ENCODE data around the gene CFAP157. TPM values are rescaled to one million over a fixed set of nuclear protein-coding genes. Genes with fewer than 3 reads are reported as not detected.

Gene CFAP157
- total RNA-seq, 1 experiment from 2014 or later, result 0.68 TPM

GRCh38 chr9:127724012-127724411 lies 17.2 kb downstream of the CFAP157 start:
- H3K27ac ChIP-seq, result no peak overlapping the region
- no peak for DNase-seq
- peaks cover 16% of the 10 kb centered on the region for H3K4me1 ChIP-seq (replicated peaks; ENCODE audit: insufficient read depth)
- POLR2A ChIA-PET (ENCODE audit: unreplicated experiment), result no interaction called here
- H3K9me3 ChIP-seq (ENCODE audit: insufficient read depth, low read depth), result no peaks in the 10 kb centered on the region
- peaks cover 27% of the 10 kb centered on the region for H3F3A ChIP-seq (ENCODE audit: insufficient read depth, low read depth)
- no peaks in the 10 kb centered on the region for H3K79me2 ChIP-seq (ENCODE audit: low read depth)
- H3K9me2 ChIP-seq (ENCODE audit: insufficient read depth), result no peaks in the 10 kb centered on the region
- no TSS peak for BruUV-seq (replicated peaks)
- intact Hi-C loops (cut with micrococcal nuclease; ENCODE audit: unreplicated experiment), result loop anchor here (5.0 to 10.0 kb wide), 2 partner anchors 112 to 499 kb away; partner anchors contain the start of gene STXBP1
- no peaks in the 10 kb centered on the region for H4K20me1 ChIP-seq (ENCODE audit: insufficient read depth)
- H3K36me3 ChIP-seq (ENCODE audit: low read depth), result no peaks in the 10 kb centered on the region
- H3K27me3 ChIP-seq (ENCODE audit: insufficient read depth, low read depth), result no peaks in the 10 kb centered on the region
- H3K4me3 ChIP-seq, result no peak overlapping the region
- TF ChIP-seq, protein P1, sequence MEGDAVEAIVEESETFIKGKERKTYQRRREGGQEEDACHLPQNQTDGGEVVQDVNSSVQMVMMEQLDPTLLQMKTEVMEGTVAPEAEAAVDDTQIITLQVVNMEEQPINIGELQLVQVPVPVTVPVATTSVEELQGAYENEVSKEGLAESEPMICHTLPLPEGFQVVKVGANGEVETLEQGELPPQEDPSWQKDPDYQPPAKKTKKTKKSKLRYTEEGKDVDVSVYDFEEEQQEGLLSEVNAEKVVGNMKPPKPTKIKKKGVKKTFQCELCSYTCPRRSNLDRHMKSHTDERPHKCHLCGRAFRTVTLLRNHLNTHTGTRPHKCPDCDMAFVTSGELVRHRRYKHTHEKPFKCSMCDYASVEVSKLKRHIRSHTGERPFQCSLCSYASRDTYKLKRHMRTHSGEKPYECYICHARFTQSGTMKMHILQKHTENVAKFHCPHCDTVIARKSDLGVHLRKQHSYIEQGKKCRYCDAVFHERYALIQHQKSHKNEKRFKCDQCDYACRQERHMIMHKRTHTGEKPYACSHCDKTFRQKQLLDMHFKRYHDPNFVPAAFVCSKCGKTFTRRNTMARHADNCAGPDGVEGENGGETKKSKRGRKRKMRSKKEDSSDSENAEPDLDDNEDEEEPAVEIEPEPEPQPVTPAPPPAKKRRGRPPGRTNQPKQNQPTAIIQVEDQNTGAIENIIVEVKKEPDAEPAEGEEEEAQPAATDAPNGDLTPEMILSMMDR (conservative IDR thresholded peaks at IDR 0.05), result no peak
- TF ChIP-seq EZH2 (IDR thresholded peaks at IDR 0.05; ENCODE audit: low read depth), result no peak
- CTCF ChIA-PET, result interaction anchor here (0.6 kb wide), 1 partner anchor 199 kb away, joined by 3 read pairs; no protein-coding TSS in a partner anchor
- no peak overlapping the region for H3K4me2 ChIP-seq
- no peak overlapping the region for H2AFZ ChIP-seq

DNA sequence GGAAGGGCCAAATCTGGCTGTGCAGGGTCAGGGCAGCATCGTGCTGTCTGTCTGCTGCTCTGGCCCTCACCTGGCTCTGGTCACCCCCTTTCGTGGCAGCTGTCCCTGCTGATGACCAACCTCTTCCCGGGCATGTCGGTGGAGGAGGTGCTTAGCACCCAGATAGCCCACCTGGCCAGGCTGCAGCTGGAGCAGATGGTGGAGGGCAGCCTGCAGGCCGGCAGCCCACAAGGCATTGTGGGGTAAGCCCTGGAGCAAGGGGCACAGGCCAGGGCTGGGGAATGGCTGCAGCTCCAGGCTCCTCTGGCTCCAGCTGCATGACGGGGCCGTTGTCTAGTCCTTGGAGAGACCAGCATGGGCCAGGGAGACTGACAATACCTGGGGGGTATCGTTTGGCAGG lies 20.1 kb downstream of the CFAP157 start:
- H3K27ac ChIP-seq, result no peak overlapping the region
- TF ChIP-seq, protein P1 (conservative IDR thresholded peaks at IDR 0.05), result no peak
- TF ChIP-seq EZH2 (IDR thresholded peaks at IDR 0.05; ENCODE audit: low read depth), result no peak
- no peak overlapping the region for H3K4me3 ChIP-seq
- no peaks in the 10 kb centered on the region for H3K9me3 ChIP-seq (ENCODE audit: insufficient read depth, low read depth)
- no peak overlapping the region for H3K4me2 ChIP-seq
- no peak overlapping the region for H2AFZ ChIP-seq
- H3K79me2 ChIP-seq (ENCODE audit: low read depth), result no peaks in the 10 kb centered on the region
- no peaks in the 10 kb centered on the region for H3K27me3 ChIP-seq (ENCODE audit: insufficient read depth, low read depth)
- DNase-seq, result no peak
- no peaks in the 10 kb centered on the region for H4K20me1 ChIP-seq (ENCODE audit: insufficient read depth)
- no peaks in the 10 kb centered on the region for H3K9me2 ChIP-seq (ENCODE audit: insufficient read depth)
- intact Hi-C loops (cut with micrococcal nuclease; ENCODE audit: unreplicated experiment), result loop anchor here (10.0 kb wide), 1 partner anchor 502 kb away; no protein-coding TSS in a partner anchor
- ChIA-PET POLR2A (ENCODE audit: unreplicated experiment) (no interaction called here), CTCF (interaction anchor here (0.6 kb wide), 1 partner anchor 542 kb away, joined by 6 read pairs; no protein-coding TSS in a partner anchor)
- peaks cover 15% of the 10 kb centered on the region for H3F3A ChIP-seq (ENCODE audit: insufficient read depth, low read depth)
- no peaks in the 10 kb centered on the region for H3K36me3 ChIP-seq (ENCODE audit: low read depth)
- BruUV-seq (replicated peaks), result no TSS peak
- peaks cover 6% of the 10 kb centered on the region for H3K4me1 ChIP-seq (replicated peaks; ENCODE audit: insufficient read depth)

DNA sequence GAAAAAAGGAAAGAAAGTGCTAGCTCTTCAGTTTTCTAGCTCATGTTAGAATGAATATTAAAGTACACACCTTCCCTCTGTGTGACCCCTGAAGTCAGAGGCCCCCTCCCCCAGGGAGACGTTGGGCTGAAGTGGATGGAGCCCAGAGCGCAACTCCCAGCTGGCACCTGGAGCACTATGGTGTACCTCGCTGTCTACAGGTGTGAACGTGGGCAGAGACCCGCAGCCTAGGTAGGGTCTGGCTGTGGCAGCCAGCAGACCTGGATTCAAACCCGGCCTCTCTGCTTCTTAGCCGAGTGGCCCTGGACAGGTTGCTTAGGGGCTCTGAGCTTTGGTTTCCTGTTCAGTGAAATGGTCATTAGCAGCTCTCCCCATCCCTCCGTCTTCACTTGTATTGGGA lies 22.0 kb downstream of the CFAP157 start:
- BruUV-seq (replicated peaks), result no TSS peak
- H3K4me3 ChIP-seq, result no peak overlapping the region
- CTCF ChIA-PET, result no interaction called here

More for the DNA sequence above, 22.0 kb downstream of the CFAP157 start:
- Histone ChIP-seq H4K20me1 (ENCODE audit: insufficient read depth) (no peaks in the 10 kb centered on the region), H3K4me1 (replicated peaks; ENCODE audit: insufficient read depth) (no peaks in the 10 kb centered on the region), H3K9me2 (ENCODE audit: insufficient read depth) (no peaks in the 10 kb centered on the region), H2AFZ (no peak overlapping the region), H3K9me3 (ENCODE audit: insufficient read depth, low read depth) (no peaks in the 10 kb centered on the region), H3F3A (ENCODE audit: insufficient read depth, low read depth) (peaks cover 13% of the 10 kb centered on the region; the same call in 1 of the 2 replicates), H3K36me3 (ENCODE audit: low read depth) (no peaks in the 10 kb centered on the region), H3K27me3 (ENCODE audit: insufficient read depth, low read depth) (no peaks in the 10 kb centered on the region), H3K27ac (no peak overlapping the region), H3K79me2 (ENCODE audit: low read depth) (no peaks in the 10 kb centered on the region), H3K4me2 (no peak overlapping the region)
- no peak for DNase-seq
- TF ChIP-seq, protein P1 (conservative IDR thresholded peaks at IDR 0.05), result no peak
- TF ChIP-seq EZH2 (IDR thresholded peaks at IDR 0.05; ENCODE audit: low read depth), result no peak
- POLR2A ChIA-PET (ENCODE audit: unreplicated experiment), result interaction anchor here (0.5 kb wide), 1 partner anchor 150 kb away, joined by 6 read pairs; no protein-coding TSS in a partner anchor
- intact Hi-C loops (cut with micrococcal nuclease; ENCODE audit: unreplicated experiment), result loop anchor here (10.0 kb wide), 1 partner anchor 504 kb away; no protein-coding TSS in a partner anchor
